Neural crest cell (in vitro differentiated cells): ENCODE data around the gene FBXL4. TPM values are rescaled to one million over a fixed set of nuclear protein-coding genes. Genes with fewer than 3 reads are reported as not detected.

ENCODE experiments used
- DNase-seq: peaks from one replicate; pipeline ENCODE4 v3.0.0; 2021; ENCODE audit warnings: low read depth, mixed read lengths, low spot score
- H3K27ac Mint-ChIP-seq: one replicate; pipeline ENCODE4 v1.8.0; 2021; ENCODE audit warnings: mild to moderate bottlenecking, mixed read lengths; ENCODE audit not compliant: unreplicated experiment
- H3K27me3 Mint-ChIP-seq: 2 replicates; pipeline ENCODE4 v1.8.0; 2021; ENCODE audit warnings: low read depth, mild to moderate bottlenecking, mixed read lengths
- H3K36me3 Mint-ChIP-seq: 2 replicates; pipeline ENCODE4 v1.8.0; 2021; ENCODE audit warnings: low read depth, mild to moderate bottlenecking, mixed read lengths
- H3K4me1 Mint-ChIP-seq: 2 replicates; pipeline ENCODE4 v1.8.0; 2021; ENCODE audit warnings: mixed read lengths
- H3K4me3 Mint-ChIP-seq: one replicate; pipeline ENCODE4 v1.8.0; 2021; ENCODE audit warnings: mild to moderate bottlenecking, mixed read lengths
- H3K9me3 Mint-ChIP-seq: 2 replicates; pipeline ENCODE4 v1.8.0; 2021; ENCODE audit warnings: mixed read lengths
- CTCF ChIP-seq: fragments of 200-600 bp; sonication (generic); conservative IDR thresholded peaks from 2 replicates; pipeline ENCODE4 v1.5.0; 2021; ENCODE audit warnings: antibody characterized with exemption, mild to moderate bottlenecking
- total RNA-seq: library from RNA; stranded (reverse); gene quantifications from 2 replicates; pipeline ENCODE4 v1.2.1, GENCODE V29; 2021

FBXL4 gene
- total RNA-seq, 1 donor from 2014 or later = 10.2 TPM

GRCh38 chr6:98831057-98831958 is 116.4 kb downstream of the FBXL4 start:
- Mint-ChIP-seq H3K27ac (peak overlapping the region; percentile 98), H3K36me3 (peaks cover 6% of the 10 kb centered on the region), H3K4me1 (peaks cover 77% of the 10 kb centered on the region), H3K4me3 (peak overlapping the region; percentile 100), H3K27me3 (peaks cover 84% of the 10 kb centered on the region), H3K9me3 (no peaks in the 10 kb centered on the region)
- no peak for DNase-seq
- TF ChIP-seq CTCF = no peak

- Mint-ChIP-seq H3K27ac (peak overlapping the region; percentile 92), H3K27me3 (peaks cover 89% of the 10 kb centered on the region), H3K4me1 (peaks cover 82% of the 10 kb centered on the region), H3K36me3 (no peaks in the 10 kb centered on the region), H3K9me3 (no peaks in the 10 kb centered on the region), H3K4me3 (peak overlapping the region; percentile 100)
- no peak for DNase-seq
- no peak for TF ChIP-seq CTCF
Measured at GRCh38 chr6:98830146-98830545, 117.6 kb downstream of the FBXL4 start.

GRCh38 chr6:98828941-98829411 is 118.8 kb downstream of the FBXL4 start:
- H3K4me1 Mint-ChIP-seq = peaks cover 83% of the 10 kb centered on the region
- H3K27me3 Mint-ChIP-seq = peaks cover 93% of the 10 kb centered on the region
- peak; percentile 37 for TF ChIP-seq CTCF
- peak overlapping the region; percentile 94 for H3K27ac Mint-ChIP-seq
- peak overlapping the region; percentile 92 for H3K4me3 Mint-ChIP-seq
- H3K36me3 Mint-ChIP-seq = no peaks in the 10 kb centered on the region
- H3K9me3 Mint-ChIP-seq = no peaks in the 10 kb centered on the region
- DNase-seq = no peak

GRCh38 chr6:98828211-98828788 is 119.4 kb downstream of the FBXL4 start:
- TF ChIP-seq CTCF = no peak
- peaks cover 84% of the 10 kb centered on the region for H3K4me1 Mint-ChIP-seq
- H3K4me3 Mint-ChIP-seq = peak overlapping the region; percentile 92
- peaks cover 93% of the 10 kb centered on the region for H3K27me3 Mint-ChIP-seq
- H3K36me3 Mint-ChIP-seq = no peaks in the 10 kb centered on the region
- no peak for DNase-seq
- no peaks in the 10 kb centered on the region for H3K9me3 Mint-ChIP-seq
- peak overlapping the region; percentile 86 for H3K27ac Mint-ChIP-seq

GRCh38 chr6:98827295-98828159 is 120.2 kb downstream of the FBXL4 start:
- peak; percentile 65 for DNase-seq
- Mint-ChIP-seq H3K4me1 (peaks cover 81% of the 10 kb centered on the region), H3K9me3 (no peaks in the 10 kb centered on the region), H3K4me3 (peak overlapping the region; percentile 92), H3K36me3 (no peaks in the 10 kb centered on the region), H3K27me3 (peaks cover 87% of the 10 kb centered on the region), H3K27ac (peak overlapping the region; percentile 99)
- TF ChIP-seq CTCF = no peak
